Activated naive CD4-positive, alpha-beta T cell treated with Interleukin-2 at 50 U/mL for 16 hours (primary cell): ENCODE data around the gene CRNKL1.
"Not testable (repeated sequence)": the region's sequence is repeated elsewhere in the genome, so short reads cannot be mapped to it uniquely, and the experiment has no call there.

Experiments used
- DNase-seq: peaks from one replicate; pipeline ENCODE4 v3.0.0-alpha.2; 2020

Gene CRNKL1

GRCh38 chr20:20003955-20004322, 48.3 kb downstream of the CRNKL1 start:
- DNase-seq = not testable (repeated sequence)

GRCh38 chr20:20003031-20003954, 49.0 kb downstream of the CRNKL1 start:
- peak; percentile 10 for DNase-seq

GRCh38 chr20:20002101-20002998, 49.9 kb downstream of the CRNKL1 start:
- no peak for DNase-seq

GRCh38 chr20:20000211-20000968, 51.9 kb downstream of the CRNKL1 start:
- no peak for DNase-seq

- DNase-seq = no peak
Measured at GRCh38 chr20:19998990-19999705, 53.1 kb downstream of the CRNKL1 start.

- DNase-seq = no peak
Measured at GRCh38 chr20:19996917-19997316, 55.3 kb downstream of the CRNKL1 start.

GRCh38 chr20:19996222-19996621, 56.0 kb downstream of the CRNKL1 start:
- DNase-seq = no peak

- peak; percentile 30 for DNase-seq
Measured at GRCh38 chr20:19995220-19995863, 56.9 kb downstream of the CRNKL1 start.

GRCh38 chr20:19993958-19994669, 58.2 kb downstream of the CRNKL1 start:
- no peak for DNase-seq

- DNase-seq = no peak
Measured at GRCh38 chr20:19992996-19993908, 59.0 kb downstream of the CRNKL1 start.

- no peak for DNase-seq
Measured at GRCh38 chr20:19991854-19992253, 60.4 kb downstream of the CRNKL1 start.

- DNase-seq = no peak
Measured at GRCh38 chr20:19991308-19991707, 61.0 kb downstream of the CRNKL1 start.

GRCh38 chr20:19990850-19991249, 61.4 kb downstream of the CRNKL1 start:
- no peak for DNase-seq

GRCh38 chr20:19987046-19987445, 65.2 kb downstream of the CRNKL1 start:
- no peak for DNase-seq

- DNase-seq = no peak
Measured at GRCh38 chr20:19986419-19986818, 65.8 kb downstream of the CRNKL1 start.
